ENCODE results near the gene PHF24. TPM values are rescaled to one million over a fixed set of nuclear protein-coding genes. Genes with fewer than 3 reads are reported as not detected.

Gene PHF24
- total RNA-seq, 4 donors from 2014 or later, result 0.67 to 2.1 (median 1.4) TPM

- no peak for DNase-seq
- WGBS, 2 donors, result 84 to 86% methylated on average over 10 of the region's 10 CpGs
- no peak overlapping the region for H3K27ac ChIP-seq
- H3K4me1 ChIP-seq, result peaks cover 7 to 46% of the 10 kb centered on the region in 2 donors
- H3K4me3 ChIP-seq (replicated peaks in 1 of 3), result no peak overlapping the region
- H3K36me3 ChIP-seq, result peaks cover 0 to 12% of the 10 kb centered on the region in 2 donors
- intact Hi-C loops (cut with DNase I), result no loop called here
- H3K9me3 ChIP-seq, result no peaks in the 10 kb centered on the region
- TF ChIP-seq POLR2A (IDR thresholded peaks at IDR 0.05) (no peak), CTCF (IDR thresholded peaks at IDR 0.05) (no peak)
- H3K27me3 ChIP-seq, result no peaks in the 10 kb centered on the region
Observed at GRCh38 chr9:34996905-34997279, 38.8 kb downstream of the PHF24 start.

DNA sequence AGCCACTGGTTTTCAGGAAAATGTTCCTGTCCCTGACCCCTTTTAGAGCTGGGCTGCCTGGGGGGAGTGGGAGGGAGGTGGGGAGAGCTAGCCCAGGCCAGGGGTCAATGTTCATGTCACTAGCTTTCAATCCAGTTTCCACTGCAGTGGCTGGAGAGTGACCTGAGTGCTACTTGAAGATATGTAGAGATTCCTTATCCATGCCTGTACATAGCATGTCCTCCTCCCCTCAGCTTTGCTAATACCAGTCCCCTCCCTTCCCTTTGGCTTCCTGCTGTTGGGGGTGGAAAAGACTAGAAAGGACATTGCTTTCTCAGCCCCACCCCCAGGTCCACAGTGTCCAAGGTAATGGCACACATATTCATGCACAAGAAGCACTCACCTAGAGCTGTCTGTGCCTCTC, 39.3 kb downstream of the PHF24 start:
- H3K4me3 ChIP-seq (replicated peaks in 1 of 3), result no peak overlapping the region
- no peak for DNase-seq
- no peak for TF ChIP-seq POLR2A (IDR thresholded peaks at IDR 0.05)
- TF ChIP-seq CTCF (IDR thresholded peaks at IDR 0.05), result no peak
- H3K36me3 ChIP-seq, result peaks cover 0 to 12% of the 10 kb centered on the region in 2 donors
- H3K27ac ChIP-seq, result no peak overlapping the region
- no peaks in the 10 kb centered on the region for H3K27me3 ChIP-seq
- intact Hi-C loops (cut with DNase I), result no loop called here
- H3K4me1 ChIP-seq, result peaks cover 4 to 41% of the 10 kb centered on the region in 2 donors
- no peaks in the 10 kb centered on the region for H3K9me3 ChIP-seq

GRCh38 chr9:34998266-34998665, 40.2 kb downstream of the PHF24 start:
- no peak for DNase-seq
- peaks cover 0 to 12% of the 10 kb centered on the region in 2 donors for H3K36me3 ChIP-seq
- H3K4me3 ChIP-seq (replicated peaks in 1 of 3), result no peak overlapping the region
- 83 to 84% methylated on average over 3 of the region's 3 CpGs for WGBS, 2 donors
- peaks cover 4 to 34% of the 10 kb centered on the region in 2 donors for H3K4me1 ChIP-seq
- intact Hi-C loops (cut with DNase I), result no loop called here
- H3K9me3 ChIP-seq, result no peaks in the 10 kb centered on the region
- no peak overlapping the region for H3K27ac ChIP-seq
- no peaks in the 10 kb centered on the region for H3K27me3 ChIP-seq
- TF ChIP-seq POLR2A (IDR thresholded peaks at IDR 0.05) (no peak), CTCF (IDR thresholded peaks at IDR 0.05) (no peak)

GRCh38 chr9:34999576-34999975, 41.5 kb downstream of the PHF24 start:
- intact Hi-C loops (cut with DNase I), result no loop called here
- TF ChIP-seq CTCF (IDR thresholded peaks at IDR 0.05) (no peak), POLR2A (IDR thresholded peaks at IDR 0.05) (no peak)
- Histone ChIP-seq H3K27ac (no peak overlapping the region), H3K4me1 (peaks cover 3 to 21% of the 10 kb centered on the region in 2 donors), H3K36me3 (peaks cover 0 to 12% of the 10 kb centered on the region in 2 donors), H3K9me3 (no peaks in the 10 kb centered on the region), H3K4me3 (replicated peaks in 1 of 3) (no peak overlapping the region), H3K27me3 (no peaks in the 10 kb centered on the region)
- DNase-seq, result no peak
- 90 to 94% methylated on average over 2 of the region's 2 CpGs for WGBS, 2 donors

DNA sequence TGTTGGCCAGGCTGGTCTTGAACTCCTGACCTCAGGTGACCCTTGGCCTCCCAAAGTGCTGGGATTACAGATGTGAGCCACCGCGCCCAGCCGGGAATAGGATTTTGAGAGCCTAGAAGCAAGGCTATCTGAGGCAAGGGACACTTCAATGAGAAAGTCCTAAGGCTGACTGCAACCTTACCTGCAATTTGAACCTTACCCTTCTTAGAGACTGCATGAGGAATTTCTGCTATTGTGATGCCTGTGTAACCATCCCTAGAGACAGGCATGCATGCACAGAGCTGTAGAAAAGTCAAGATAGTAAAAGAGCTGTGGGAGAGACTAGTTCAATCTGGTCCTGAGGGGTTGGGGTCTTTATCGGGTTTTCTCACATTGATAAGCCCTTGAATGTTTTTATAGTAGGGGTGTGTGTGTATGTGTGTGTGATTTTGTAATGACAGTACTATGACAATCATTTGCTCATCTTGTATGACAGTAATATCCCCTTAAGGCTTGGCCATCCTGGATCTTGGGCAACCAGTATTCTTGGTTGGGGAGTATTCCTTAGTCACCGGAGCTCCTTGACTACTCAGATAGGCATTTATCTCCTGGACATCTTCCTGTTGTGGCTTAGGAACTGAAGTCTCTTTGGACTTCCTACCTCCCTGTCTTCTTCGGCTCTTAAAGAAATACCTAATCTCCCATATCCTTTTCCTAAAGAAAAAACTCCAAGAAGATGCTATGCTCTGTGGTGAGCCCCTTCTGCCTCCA, 42.6 kb downstream of the PHF24 start:
- Histone ChIP-seq H3K36me3 (peaks cover 0 to 12% of the 10 kb centered on the region in 2 donors), H3K4me1 (peaks cover 0 to 10% of the 10 kb centered on the region in 2 donors), H3K4me3 (replicated peaks in 1 of 3) (no peak overlapping the region), H3K27ac (no peak overlapping the region), H3K9me3 (no peaks in the 10 kb centered on the region), H3K27me3 (no peaks in the 10 kb centered on the region)
- intact Hi-C loops (cut with DNase I), result no loop called here
- no peak for DNase-seq
- 88 to 93% methylated on average over 6 of the region's 6 CpGs for WGBS, 2 donors
- TF ChIP-seq CTCF (IDR thresholded peaks at IDR 0.05) (no peak), POLR2A (IDR thresholded peaks at IDR 0.05) (no peak)
